GM23338 (cell line): ENCODE results near the gene FGFRL1. TPM values are rescaled to one million over a fixed set of nuclear protein-coding genes. Genes with fewer than 3 reads are reported as not detected.

ENCODE experiments used
- ATAC-seq: fragments of 200-7000 bp; cut with Tn5 transposase; 3 replicates; pipeline ENCODE4 v1.9.1; 2020
- DNase-seq: peaks from one replicate; pipeline ENCODE4 v3.0.0-alpha.2; 2015; ENCODE audit warnings: low spot score
- H2AFZ ChIP-seq: fragments of 200-600 bp; sonication (generic); 2 replicates; pipeline ENCODE4 v1.8.0; 2016; ENCODE audit warnings: antibody characterized with exemption, mild to moderate bottlenecking, moderate library complexity
- H3F3A ChIP-seq: fragments of 200-600 bp; sonication (generic); replicated peaks from 2 replicates; pipeline ENCODE4 v1.8.0; 2017; ENCODE audit warnings: antibody characterized with exemption, mixed run types, low read depth
- H3K27ac ChIP-seq: fragments of 200-600 bp; sonication (generic); 2 replicates; pipeline ENCODE4 v1.6.1; 2016; ENCODE audit warnings: low read depth
- H3K27me3 ChIP-seq: fragments of 200-600 bp; sonication (generic); 2 replicates; pipeline ENCODE4 v1.8.0; 2016; ENCODE audit warnings: mild to moderate bottlenecking, mixed run types, moderate library complexity; ENCODE audit not compliant: insufficient read depth
- H3K36me3 ChIP-seq: fragments of 200-600 bp; sonication (generic); 2 replicates; pipeline ENCODE4 v1.8.0; 2016; ENCODE audit warnings: mild to moderate bottlenecking; ENCODE audit not compliant: insufficient read depth
- H3K4me1 ChIP-seq: fragments of 200-600 bp; sonication (generic); 2 replicates; pipeline ENCODE4 v1.8.0; 2016; ENCODE audit warnings: mild to moderate bottlenecking, moderate library complexity; ENCODE audit not compliant: insufficient read depth
- H3K4me2 ChIP-seq: fragments of 200-600 bp; sonication (generic); 2 replicates; pipeline ENCODE4 v1.7.1; 2017; ENCODE audit warnings: mixed run types
- H3K4me3 ChIP-seq: fragments of 200-600 bp; sonication (generic); 2 replicates; pipeline ENCODE4 v1.6.1; 2016; ENCODE audit warnings: mixed run types
- H3K79me2 ChIP-seq: fragments of 200-600 bp; sonication (generic); replicated peaks from 2 replicates; pipeline ENCODE4 v1.8.0; 2017; ENCODE audit warnings: mild to moderate bottlenecking; ENCODE audit not compliant: insufficient read depth
- H3K9me2 ChIP-seq: fragments of 200-600 bp; sonication (generic); 2 replicates; pipeline ENCODE4 v1.8.0; 2017; ENCODE audit not compliant: insufficient read depth
- H4K20me1 ChIP-seq: fragments of 200-600 bp; sonication (generic); replicated peaks from 2 replicates; pipeline ENCODE4 v1.8.0; 2017; ENCODE audit warnings: mild to moderate bottlenecking; ENCODE audit not compliant: insufficient read depth
- H3K27ac Mint-ChIP-seq: 2 replicates; pipeline ENCODE4 v1.8.0; 2020; ENCODE audit warnings: inconsistent platforms, mild to moderate bottlenecking, moderate library complexity, mixed read lengths
- H3K27me3 Mint-ChIP-seq: 3 replicates; pipeline ENCODE4 v1.8.0; 2022; ENCODE audit warnings: low read depth, mild to moderate bottlenecking, moderate library complexity, mixed read lengths, inconsistent platforms; ENCODE audit not compliant: insufficient read depth, poor library complexity
- H3K36me3 Mint-ChIP-seq: 3 replicates; pipeline ENCODE4 v1.8.0; 2021; ENCODE audit warnings: low read depth, mild to moderate bottlenecking, inconsistent platforms, moderate library complexity, mixed read lengths
- H3K4me1 Mint-ChIP-seq: 3 replicates; pipeline ENCODE4 v1.8.0; 2020; ENCODE audit warnings: mild to moderate bottlenecking, inconsistent platforms, mixed read lengths
- H3K4me3 Mint-ChIP-seq: 3 replicates; pipeline ENCODE4 v1.8.0; 2021; ENCODE audit warnings: moderate library complexity, mild to moderate bottlenecking, inconsistent platforms, mixed read lengths
- H3K9me3 Mint-ChIP-seq: 3 replicates; pipeline ENCODE4 v1.8.0; 2020; ENCODE audit warnings: moderate library complexity, mild to moderate bottlenecking, inconsistent platforms, mixed read lengths
- CREB1 ChIP-seq: fragments of 250-450 bp; sonication (Bioruptor Pico); IDR thresholded peaks from 2 replicates; pipeline ENCODE4 v1.5.0; 2020; ENCODE audit warnings: low read depth, mild to moderate bottlenecking, moderate library complexity
- EZH2 ChIP-seq: fragments of 200-600 bp; sonication (generic); IDR thresholded peaks from one replicate; pipeline ENCODE4 v1.8.0; 2017; ENCODE audit warnings: antibody characterized with exemption, mild to moderate bottlenecking, low read depth; ENCODE audit not compliant: unreplicated experiment
- JUNB ChIP-seq: IDR thresholded peaks from one replicate; pipeline ENCODE4 v1.6.1; 2016; ENCODE audit warnings: antibody characterized with exemption; ENCODE audit not compliant: unreplicated experiment
- NANOG ChIP-seq: IDR thresholded peaks from 2 replicates; pipeline ENCODE4 v1.6.1; 2016; ENCODE audit warnings: antibody characterized with exemption, borderline replicate concordance
- POLR2AphosphoS5 ChIP-seq: IDR thresholded peaks from 2 replicates; pipeline ENCODE4 v1.6.1; 2016; ENCODE audit warnings: antibody characterized with exemption, low read depth
- STAT1 ChIP-seq: IDR thresholded peaks from one replicate; pipeline ENCODE4 v1.6.1; 2016; ENCODE audit warnings: antibody characterized with exemption; ENCODE audit not compliant: unreplicated experiment
- polyA plus RNA-seq: library from polyadenylated mRNA; unstranded; fragments of >200 nt; fragmentation: Nextera tagmentation; extraction: Ambion mirVana; gene quantifications from 2 replicates; pipeline ENCODE4 v1.2.1, GENCODE V29; 2016
- total RNA-seq: library from RNA; depleted of rRNA; stranded (reverse); fragments of >200 nt; shearing (Covaris generic); gene quantifications from 2 replicates; pipeline ENCODE4 v1.2.3, GENCODE V29; 2014
- TF ChIP-seq, protein P1 (sequence below), 2 experiments: fragments of 200-600 bp in 1 of 2; sonication (generic) in 1 of 2; conservative IDR thresholded peaks; 2 replicates each; pipeline versions ENCODE4 v1.5.1 to v1.6.1; 2016 to 2017; ENCODE audit warnings: antibody characterized with exemption in 2 of 2, low read depth in 2 of 2, mild to moderate bottlenecking in 2 of 2, moderate library complexity in 1 of 2
- TF ChIP-seq, protein P2 (sequence below): IDR thresholded peaks from one replicate; pipeline ENCODE4 v1.6.1; 2018; ENCODE audit warnings: antibody characterized with exemption; ENCODE audit not compliant: unreplicated experiment

FGFRL1 gene
- total and polyA plus RNA-seq, 2 experiments from 2014 or later = 7.0 to 35.8 TPM

DNA sequence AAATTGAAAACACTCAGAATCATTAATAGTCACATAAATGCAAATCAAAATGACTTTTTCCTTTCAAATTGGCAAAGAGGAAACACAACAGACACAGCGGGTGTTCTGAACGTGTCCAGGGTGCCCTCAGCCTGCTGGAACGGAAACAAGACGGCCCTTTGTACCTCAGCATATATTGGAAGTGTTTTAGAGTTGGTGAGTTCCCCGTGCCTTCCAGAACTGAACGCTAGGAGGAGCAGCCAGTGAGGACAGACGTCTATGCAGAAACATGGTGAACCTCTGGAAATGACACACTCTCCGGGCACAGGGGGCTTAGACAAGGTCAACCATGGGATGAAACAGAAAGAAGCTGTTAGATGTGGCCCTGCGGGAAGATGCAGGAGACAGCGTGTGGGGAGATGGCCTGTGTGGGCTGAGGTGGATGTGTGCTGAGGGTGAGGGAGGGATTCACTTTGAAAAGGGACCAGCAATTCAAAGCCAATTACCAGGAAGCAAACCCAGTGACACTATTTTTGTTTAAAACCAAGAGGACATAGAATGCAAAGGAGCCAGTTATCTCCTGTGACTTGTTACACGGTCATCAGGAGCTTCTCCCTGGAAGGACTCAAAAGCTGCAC, 61.5 kb downstream of the FGFRL1 start:
- H3K27me3 Mint-ChIP-seq = peaks cover 3% of the 10 kb centered on the region
- Histone ChIP-seq H3K79me2 (no peaks in the 10 kb centered on the region), H3K27me3 (no peaks in the 10 kb centered on the region), H3K4me3 (no peak overlapping the region), H3K27ac (no peak overlapping the region), H3K4me2 (no peak overlapping the region), H3K9me2 (no peaks in the 10 kb centered on the region), H4K20me1 (no peaks in the 10 kb centered on the region), H3K36me3 (no peaks in the 10 kb centered on the region), H2AFZ (no peak overlapping the region), H3F3A (no peaks in the 10 kb centered on the region), H3K4me1 (no peaks in the 10 kb centered on the region)
- DNase-seq (peak; percentile 68), ATAC-seq (peak; percentile 86)
- peaks cover 2% of the 10 kb centered on the region; the same call in 1 of the 3 replicates for H3K36me3 Mint-ChIP-seq
- H3K4me3 Mint-ChIP-seq = no peak overlapping the region
- H3K27ac Mint-ChIP-seq = no peak overlapping the region
- TF ChIP-seq, protein P1, sequence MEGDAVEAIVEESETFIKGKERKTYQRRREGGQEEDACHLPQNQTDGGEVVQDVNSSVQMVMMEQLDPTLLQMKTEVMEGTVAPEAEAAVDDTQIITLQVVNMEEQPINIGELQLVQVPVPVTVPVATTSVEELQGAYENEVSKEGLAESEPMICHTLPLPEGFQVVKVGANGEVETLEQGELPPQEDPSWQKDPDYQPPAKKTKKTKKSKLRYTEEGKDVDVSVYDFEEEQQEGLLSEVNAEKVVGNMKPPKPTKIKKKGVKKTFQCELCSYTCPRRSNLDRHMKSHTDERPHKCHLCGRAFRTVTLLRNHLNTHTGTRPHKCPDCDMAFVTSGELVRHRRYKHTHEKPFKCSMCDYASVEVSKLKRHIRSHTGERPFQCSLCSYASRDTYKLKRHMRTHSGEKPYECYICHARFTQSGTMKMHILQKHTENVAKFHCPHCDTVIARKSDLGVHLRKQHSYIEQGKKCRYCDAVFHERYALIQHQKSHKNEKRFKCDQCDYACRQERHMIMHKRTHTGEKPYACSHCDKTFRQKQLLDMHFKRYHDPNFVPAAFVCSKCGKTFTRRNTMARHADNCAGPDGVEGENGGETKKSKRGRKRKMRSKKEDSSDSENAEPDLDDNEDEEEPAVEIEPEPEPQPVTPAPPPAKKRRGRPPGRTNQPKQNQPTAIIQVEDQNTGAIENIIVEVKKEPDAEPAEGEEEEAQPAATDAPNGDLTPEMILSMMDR (conservative IDR thresholded peaks at IDR 0.05; ENCODE audit: low read depth in 2 of 2) = peak; percentile 67 to 68
- TF ChIP-seq JUNB = no peak
- H3K9me3 Mint-ChIP-seq = peaks cover 8% of the 10 kb centered on the region; the same call in 2 of the 3 replicates
- H3K4me1 Mint-ChIP-seq = peaks cover 3% of the 10 kb centered on the region; the same call in 1 of the 3 replicates

DNA sequence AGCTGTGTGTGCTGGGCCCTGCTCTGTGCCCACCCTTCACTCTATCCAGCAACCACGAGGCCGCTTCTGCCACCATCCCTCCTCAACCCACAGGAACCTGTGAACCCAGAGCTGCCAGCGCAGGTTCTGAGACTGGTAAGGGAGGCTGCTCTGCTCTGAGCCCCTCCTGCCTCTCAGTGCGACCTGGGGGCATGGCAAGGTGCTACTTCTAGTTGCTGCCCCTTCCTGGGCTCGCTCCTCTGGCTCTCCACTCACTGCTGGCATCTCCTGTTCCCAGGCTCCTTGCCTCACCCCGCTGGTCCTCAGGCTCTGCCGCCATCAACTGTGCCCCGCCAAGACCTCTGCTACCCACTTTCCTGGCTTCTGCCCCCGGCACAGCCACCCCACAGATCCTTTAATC, 62.7 kb downstream of the FGFRL1 start:
- Histone ChIP-seq H3K79me2 (no peaks in the 10 kb centered on the region), H4K20me1 (no peaks in the 10 kb centered on the region), H2AFZ (no peak overlapping the region), H3K36me3 (no peaks in the 10 kb centered on the region), H3K4me2 (no peak overlapping the region), H3F3A (no peaks in the 10 kb centered on the region), H3K9me2 (no peaks in the 10 kb centered on the region), H3K4me1 (no peaks in the 10 kb centered on the region), H3K4me3 (no peak overlapping the region), H3K27me3 (no peaks in the 10 kb centered on the region), H3K27ac (no peak overlapping the region)
- peaks cover 2% of the 10 kb centered on the region; the same call in 1 of the 3 replicates for H3K36me3 Mint-ChIP-seq
- peaks cover 3% of the 10 kb centered on the region; the same call in 1 of the 3 replicates for H3K4me1 Mint-ChIP-seq
- TF ChIP-seq, protein P2, sequence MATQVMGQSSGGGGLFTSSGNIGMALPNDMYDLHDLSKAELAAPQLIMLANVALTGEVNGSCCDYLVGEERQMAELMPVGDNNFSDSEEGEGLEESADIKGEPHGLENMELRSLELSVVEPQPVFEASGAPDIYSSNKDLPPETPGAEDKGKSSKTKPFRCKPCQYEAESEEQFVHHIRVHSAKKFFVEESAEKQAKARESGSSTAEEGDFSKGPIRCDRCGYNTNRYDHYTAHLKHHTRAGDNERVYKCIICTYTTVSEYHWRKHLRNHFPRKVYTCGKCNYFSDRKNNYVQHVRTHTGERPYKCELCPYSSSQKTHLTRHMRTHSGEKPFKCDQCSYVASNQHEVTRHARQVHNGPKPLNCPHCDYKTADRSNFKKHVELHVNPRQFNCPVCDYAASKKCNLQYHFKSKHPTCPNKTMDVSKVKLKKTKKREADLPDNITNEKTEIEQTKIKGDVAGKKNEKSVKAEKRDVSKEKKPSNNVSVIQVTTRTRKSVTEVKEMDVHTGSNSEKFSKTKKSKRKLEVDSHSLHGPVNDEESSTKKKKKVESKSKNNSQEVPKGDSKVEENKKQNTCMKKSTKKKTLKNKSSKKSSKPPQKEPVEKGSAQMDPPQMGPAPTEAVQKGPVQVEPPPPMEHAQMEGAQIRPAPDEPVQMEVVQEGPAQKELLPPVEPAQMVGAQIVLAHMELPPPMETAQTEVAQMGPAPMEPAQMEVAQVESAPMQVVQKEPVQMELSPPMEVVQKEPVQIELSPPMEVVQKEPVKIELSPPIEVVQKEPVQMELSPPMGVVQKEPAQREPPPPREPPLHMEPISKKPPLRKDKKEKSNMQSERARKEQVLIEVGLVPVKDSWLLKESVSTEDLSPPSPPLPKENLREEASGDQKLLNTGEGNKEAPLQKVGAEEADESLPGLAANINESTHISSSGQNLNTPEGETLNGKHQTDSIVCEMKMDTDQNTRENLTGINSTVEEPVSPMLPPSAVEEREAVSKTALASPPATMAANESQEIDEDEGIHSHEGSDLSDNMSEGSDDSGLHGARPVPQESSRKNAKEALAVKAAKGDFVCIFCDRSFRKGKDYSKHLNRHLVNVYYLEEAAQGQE = no peak
- TF ChIP-seq EZH2 = no peak
- TF ChIP-seq NANOG = no peak
- no peak for TF ChIP-seq CREB1 (CRISPR knock-in tag)
- no peak for TF ChIP-seq POLR2AphosphoS5
- TF ChIP-seq STAT1 = no peak
- no peak overlapping the region for H3K4me3 Mint-ChIP-seq
- peaks cover 10% of the 10 kb centered on the region; the same call in 2 of the 3 replicates for H3K9me3 Mint-ChIP-seq
- H3K27me3 Mint-ChIP-seq = peaks cover 3% of the 10 kb centered on the region
- DNase-seq (no peak), ATAC-seq (no peak)
- no peak overlapping the region for H3K27ac Mint-ChIP-seq
